ENCODE measurements around the gene ASAP2. TPM values are rescaled to one million over a fixed set of nuclear protein-coding genes. Genes with fewer than 3 reads are reported as not detected.

Gene ASAP2
- total RNA-seq, 3 donors from 2014 or later, result 50.4 to 84.1 (median 50.5) TPM

GRCh38 chr2:9327873-9328352 lies 121.3 kb downstream of the ASAP2 start:
- Histone ChIP-seq H3K4me1 (ENCODE audit: low read depth) (no peaks in the 10 kb centered on the region), H3K36me3 (ENCODE audit: low read depth) (no peaks in the 10 kb centered on the region), H3K9me3 (no peaks in the 10 kb centered on the region), H3K4me3 (no peak overlapping the region)
- DNase-seq (no peak), ATAC-seq (peak; percentile 64)
- intact Hi-C loops (cut with DNase I, micrococcal nuclease), result no loop called here
- TF ChIP-seq, protein P1, sequence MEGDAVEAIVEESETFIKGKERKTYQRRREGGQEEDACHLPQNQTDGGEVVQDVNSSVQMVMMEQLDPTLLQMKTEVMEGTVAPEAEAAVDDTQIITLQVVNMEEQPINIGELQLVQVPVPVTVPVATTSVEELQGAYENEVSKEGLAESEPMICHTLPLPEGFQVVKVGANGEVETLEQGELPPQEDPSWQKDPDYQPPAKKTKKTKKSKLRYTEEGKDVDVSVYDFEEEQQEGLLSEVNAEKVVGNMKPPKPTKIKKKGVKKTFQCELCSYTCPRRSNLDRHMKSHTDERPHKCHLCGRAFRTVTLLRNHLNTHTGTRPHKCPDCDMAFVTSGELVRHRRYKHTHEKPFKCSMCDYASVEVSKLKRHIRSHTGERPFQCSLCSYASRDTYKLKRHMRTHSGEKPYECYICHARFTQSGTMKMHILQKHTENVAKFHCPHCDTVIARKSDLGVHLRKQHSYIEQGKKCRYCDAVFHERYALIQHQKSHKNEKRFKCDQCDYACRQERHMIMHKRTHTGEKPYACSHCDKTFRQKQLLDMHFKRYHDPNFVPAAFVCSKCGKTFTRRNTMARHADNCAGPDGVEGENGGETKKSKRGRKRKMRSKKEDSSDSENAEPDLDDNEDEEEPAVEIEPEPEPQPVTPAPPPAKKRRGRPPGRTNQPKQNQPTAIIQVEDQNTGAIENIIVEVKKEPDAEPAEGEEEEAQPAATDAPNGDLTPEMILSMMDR (IDR thresholded peaks at IDR 0.05), result no peak

- no peaks in the 10 kb centered on the region for H3K36me3 ChIP-seq (ENCODE audit: low read depth)
- no peaks in the 10 kb centered on the region for H3K9me3 ChIP-seq
- intact Hi-C loops (cut with DNase I, micrococcal nuclease), result no loop called here
- TF ChIP-seq, protein P1 (IDR thresholded peaks at IDR 0.05), result no peak
- ATAC-seq, result no peak
- no peak overlapping the region for H3K4me3 ChIP-seq
- DNase-seq, result no peak
- H3K4me1 ChIP-seq (ENCODE audit: low read depth), result no peaks in the 10 kb centered on the region
These were observed 122.3 kb downstream of the ASAP2 start for GRCh38 chr2:9328931-9329330.

DNA sequence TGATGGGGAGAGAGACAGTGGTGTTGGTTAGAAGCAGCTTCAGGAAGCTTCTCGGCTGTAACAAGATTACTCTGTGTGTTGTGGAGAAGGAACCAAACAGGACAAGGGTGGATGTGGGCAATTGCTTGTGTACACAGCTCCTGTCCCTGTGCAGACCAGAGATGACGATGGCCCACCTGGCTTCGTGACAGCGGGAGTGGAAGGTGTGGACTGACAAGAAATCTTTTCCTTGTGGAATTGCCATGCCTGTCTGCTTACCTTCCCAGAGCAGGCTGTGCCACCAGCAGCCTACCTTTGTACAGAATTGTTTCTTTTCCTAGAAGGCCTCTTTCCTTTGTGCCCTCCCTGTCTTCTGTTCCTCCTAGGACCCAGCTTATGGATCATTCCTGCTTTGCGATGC lies 122.9 kb downstream of the ASAP2 start:
- Histone ChIP-seq H3K4me1 (ENCODE audit: low read depth) (peaks cover 4% of the 10 kb centered on the region), H3K4me3 (no peak overlapping the region), H3K36me3 (ENCODE audit: low read depth) (no peaks in the 10 kb centered on the region), H3K9me3 (no peaks in the 10 kb centered on the region)
- peak; percentile 28 for ATAC-seq
- TF ChIP-seq, protein P1 (IDR thresholded peaks at IDR 0.05), result no peak
- DNase-seq, result peak in 2 of 3 donors; percentile 38 to 77
- intact Hi-C loops (cut with DNase I, micrococcal nuclease), result no loop called here

DNA sequence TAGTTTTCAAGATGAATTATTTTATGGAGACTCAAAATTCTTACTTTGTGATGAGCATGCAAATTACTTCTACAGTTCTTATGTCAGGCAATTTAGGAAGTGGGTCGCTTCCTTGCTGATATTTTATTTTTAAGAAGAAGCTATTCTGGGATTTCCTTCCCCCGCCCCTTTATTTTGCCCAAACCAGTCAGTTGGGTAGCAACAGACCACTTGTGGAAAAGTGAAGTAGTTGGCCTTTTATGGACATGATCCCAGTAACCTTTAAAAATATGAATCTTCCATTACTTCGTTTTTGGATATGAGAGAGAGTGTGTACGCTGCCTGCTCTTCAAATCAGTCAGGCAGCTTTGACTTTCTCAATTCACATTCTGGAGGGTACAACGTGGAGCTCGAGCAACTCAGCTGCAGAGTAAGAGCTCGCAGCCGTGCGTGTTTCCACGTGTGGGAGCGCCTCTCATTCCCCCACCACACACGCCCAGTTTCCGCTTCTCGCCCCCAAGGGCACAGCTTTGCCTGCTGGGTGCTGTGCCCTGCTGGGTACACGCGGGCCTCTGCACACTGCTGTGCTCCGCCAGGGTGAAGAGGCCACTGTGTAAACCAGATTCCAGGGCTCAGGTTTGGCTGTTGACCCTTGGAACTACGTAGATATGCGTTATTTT lies 124.1 kb downstream of the ASAP2 start:
- Histone ChIP-seq H3K36me3 (ENCODE audit: low read depth) (no peaks in the 10 kb centered on the region), H3K4me1 (ENCODE audit: low read depth) (peaks cover 15% of the 10 kb centered on the region), H3K9me3 (no peaks in the 10 kb centered on the region), H3K4me3 (no peak overlapping the region)
- intact Hi-C loops (cut with DNase I, micrococcal nuclease), result loop anchor here (5.0 to 10.0 kb wide), 2 partner anchors 126 to 188 kb away; partner anchors contain the start of gene ASAP2 (in 2 of the 2)
- TF ChIP-seq, protein P1 (IDR thresholded peaks at IDR 0.05), result no peak
- no peak for ATAC-seq
- no peak for DNase-seq

DNA sequence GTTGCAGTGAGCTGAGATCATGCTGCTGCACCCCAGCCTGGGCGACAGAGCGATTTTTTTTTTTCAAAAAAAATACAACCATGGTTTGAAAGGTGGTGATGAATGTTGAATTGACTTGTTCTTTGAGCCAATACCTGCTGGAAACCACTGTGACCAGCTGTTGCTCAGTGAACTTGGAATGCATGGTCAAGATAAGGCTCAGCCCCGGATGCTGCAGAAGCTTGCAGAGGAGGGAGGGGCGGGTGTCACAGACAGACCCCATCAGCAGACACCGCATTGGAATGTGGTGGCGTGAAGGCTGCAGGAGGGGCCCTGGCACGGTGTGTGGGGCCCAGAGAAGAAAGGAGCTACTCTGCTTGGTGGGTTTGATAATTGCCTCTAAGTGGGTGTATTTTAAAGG lies 125.1 kb downstream of the ASAP2 start:
- TF ChIP-seq, protein P1 (IDR thresholded peaks at IDR 0.05), result no peak
- H3K4me3 ChIP-seq, result no peak overlapping the region
- no peaks in the 10 kb centered on the region for H3K36me3 ChIP-seq (ENCODE audit: low read depth)
- DNase-seq (no peak), ATAC-seq (no peak)
- no peaks in the 10 kb centered on the region for H3K9me3 ChIP-seq
- peaks cover 25% of the 10 kb centered on the region for H3K4me1 ChIP-seq (ENCODE audit: low read depth)
- intact Hi-C loops (cut with DNase I, micrococcal nuclease), result loop anchor here (5.0 to 10.0 kb wide), 2 partner anchors 127 to 189 kb away; partner anchors contain the start of gene ASAP2 (in 2 of the 2)

Measured in mucosa of descending colon (tissue), 3 donors.